HepG2 (cell line): ENCODE results near the gene IFT122. TPM values are rescaled to one million over a fixed set of nuclear protein-coding genes. Genes with fewer than 3 reads are reported as not detected.

Experiments used
- ATAC-seq: fragments of 200-7000 bp; cut with Tn5 transposase; 3 replicates; pipeline ENCODE4 v1.9.1; 2020; ENCODE audit warnings: mild to moderate bottlenecking, moderate library complexity
- BruUV-seq: library from RNA; stranded (reverse); fragments of 400-500 nt; replicated peaks from 2 replicates; lab custom pipeline; 2021; lab: Mats Ljungman, UMichigan
- CTCF ChIA-PET: fragments of 300-600 bp; formaldehyde crosslinking; extraction: SDS; loops from one replicate; lab custom pipeline; 2021; ENCODE audit warnings: low total read pairs, inconsistent platforms, low intra/inter-chr PET ratio; lab: Yijun Ruan, JAX
- POLR2A ChIA-PET: fragments of 350-600 bp; sonication (Branson Sonifier 250); formaldehyde crosslinking; loops from one replicate; lab custom pipeline; 2020; ENCODE audit warnings: antibody characterized with exemption, inconsistent platforms; lab: Yijun Ruan, JAX
- DNase-seq: peaks from one replicate; pipeline ENCODE4 v3.0.0-alpha.2; 2015; ENCODE audit warnings: low spot score
- FAIRE-seq: peaks from 3 replicates; lab custom pipeline; 2011; peaks lifted over from hg19 to GRCh38; lab: Jason Lieb, UNC
- H2AFZ ChIP-seq: one replicate; pipeline ENCODE4 v1.6.1; 2011; ENCODE audit warnings: low read length, inconsistent platforms
- H3K27ac ChIP-seq: fragments of 300-600 bp; 3 replicates; pipeline ENCODE4 v1.8.0; 2011; ENCODE audit warnings: mixed run types, mild to moderate bottlenecking, mixed read lengths, low read length, inconsistent platforms; ENCODE audit not compliant: insufficient read depth; ENCODE audit errors: extremely low read length
- H3K27me3 ChIP-seq, 2 experiments: fragments of 200-600 bp in 1 of 2; 2 replicates in 1 of 2; 3 replicates in 1 of 2; pipeline versions ENCODE4 v1.6.0 to v1.8.0; 2011; ENCODE audit warnings: low read length in 2 of 2, mild to moderate bottlenecking in 2 of 2, moderate library complexity in 2 of 2, inconsistent platforms in 1 of 2; ENCODE audit not compliant: insufficient read depth in 2 of 2, control insufficient read depth in 1 of 2
- H3K36me3 ChIP-seq, 2 experiments: fragments of 200-600 bp in 1 of 2; replicated peaks in 1 of 2; 2 replicates in 1 of 2; 3 replicates in 1 of 2; pipeline versions ENCODE4 v1.5.1 to v1.8.0; 2011; ENCODE audit warnings: low read length in 2 of 2, inconsistent platforms in 1 of 2; ENCODE audit not compliant: insufficient read depth in 2 of 2, control insufficient read depth in 1 of 2
- H3K4me1 ChIP-seq: 2 replicates; pipeline ENCODE4 v1.5.1; 2012; ENCODE audit warnings: low read length, inconsistent platforms; ENCODE audit not compliant: insufficient read depth
- H3K4me2 ChIP-seq: 2 replicates; pipeline ENCODE4 v1.6.0; 2011; ENCODE audit warnings: low read depth, low read length, inconsistent platforms
- H3K4me3 ChIP-seq, 3 experiments: fragments of 200-600 bp in 1 of 3; sonication (generic), shearing (Covaris generic) in 1 of 3; replicated peaks in 1 of 3; 2 replicates each; pipeline ENCODE4 v1.5.1; 2011 to 2016; ENCODE audit warnings: low read length in 3 of 3, inconsistent platforms in 2 of 3, low read depth in 2 of 3, mild to moderate bottlenecking in 2 of 3, control low read depth in 1 of 3, mixed read lengths in 1 of 3; ENCODE audit not compliant: insufficient read depth in 1 of 3
- H3K79me2 ChIP-seq: one replicate; pipeline ENCODE4 v1.6.1; 2011; ENCODE audit warnings: low read length, inconsistent platforms; ENCODE audit not compliant: insufficient read depth
- H3K9ac ChIP-seq: 2 replicates; pipeline ENCODE4 v1.6.0; 2011; ENCODE audit warnings: mild to moderate bottlenecking, low read depth, low read length, inconsistent platforms; ENCODE audit not compliant: insufficient read depth
- H3K9me3 ChIP-seq: 2 replicates; pipeline ENCODE4 v1.5.1; 2012; ENCODE audit warnings: mild to moderate bottlenecking, low read length
- H4K20me1 ChIP-seq: 2 replicates; pipeline ENCODE4 v1.6.0; 2011; ENCODE audit warnings: inconsistent platforms, mild to moderate bottlenecking, low read length, moderate library complexity; ENCODE audit not compliant: insufficient read depth
- ATRX ChIP-seq: sonication (generic); formaldehyde crosslinking; IDR thresholded peaks from 2 replicates; pipeline ENCODE4 v1.4.0; 2020; ENCODE audit warnings: missing genetic modification reagents, borderline replicate concordance
- BCLAF1 ChIP-seq: fragments of 450-650 bp; IDR thresholded peaks from 2 replicates; pipeline ENCODE4 v1.6.1; 2017; ENCODE audit warnings: mild to moderate bottlenecking
- CCDC6 ChIP-seq: sonication (generic); formaldehyde crosslinking; IDR thresholded peaks from 2 replicates; pipeline ENCODE4 v1.8.1; 2022; ENCODE audit warnings: mild to moderate bottlenecking, missing genetic modification reagents, moderate library complexity
- E2F1 ChIP-seq: sonication (generic); formaldehyde crosslinking; IDR thresholded peaks from 2 replicates; pipeline ENCODE4 v1.5.0; 2020; ENCODE audit warnings: missing genetic modification reagents
- MLX ChIP-seq: IDR thresholded peaks from 2 replicates; pipeline ENCODE4 v1.6.1; 2016
- MYPOP ChIP-seq: sonication (generic); formaldehyde crosslinking; IDR thresholded peaks from 2 replicates; pipeline ENCODE4 v1.8.1; 2023; ENCODE audit warnings: mild to moderate bottlenecking, moderate library complexity, missing genetic modification reagents
- REL ChIP-seq: sonication (generic); formaldehyde crosslinking; conservative IDR thresholded peaks from 2 replicates; pipeline ENCODE4 v1.8.0; 2022; ENCODE audit warnings: mild to moderate bottlenecking, missing genetic modification reagents, moderate library complexity
- TAF15 ChIP-seq: fragments of 200-400 bp; formaldehyde crosslinking; IDR thresholded peaks from one replicate; pipeline ENCODE4 v1.6.1; 2018; ENCODE audit warnings: mild to moderate bottlenecking, low read depth, low read length; ENCODE audit not compliant: poor library complexity, severe bottlenecking
- ZFP90 ChIP-seq: sonication (generic); formaldehyde crosslinking; IDR thresholded peaks from 2 replicates; pipeline ENCODE4 v1.8.0; 2022; ENCODE audit warnings: missing genetic modification reagents, mild to moderate bottlenecking, inconsistent platforms, borderline replicate concordance
- ZNF335 ChIP-seq: sonication (generic); formaldehyde crosslinking; IDR thresholded peaks from 2 replicates; pipeline ENCODE4 v1.4.0; 2020; ENCODE audit warnings: missing genetic modification reagents
- ZNF629 ChIP-seq: sonication (generic); formaldehyde crosslinking; conservative IDR thresholded peaks from 2 replicates; pipeline ENCODE4 v1.5.0; 2020; ENCODE audit warnings: missing genetic modification reagents
- ZNF782 ChIP-seq: sonication (generic); formaldehyde crosslinking; IDR thresholded peaks from 2 replicates; pipeline ENCODE4 v1.4.0; 2020; ENCODE audit warnings: missing genetic modification reagents, mild to moderate bottlenecking, borderline replicate concordance
- ZSCAN29 ChIP-seq: sonication (generic); formaldehyde crosslinking; conservative IDR thresholded peaks from 2 replicates; pipeline ENCODE4 v1.4.0; 2020; ENCODE audit warnings: mild to moderate bottlenecking, missing genetic modification reagents
- WGBS: methylation state at CpG from one replicate; pipeline ENCODE4 v1.1.6; 2017; ENCODE audit warnings: low lambda C conversion rate; 5-methylcytosine and 5-hydroxymethylcytosine counted together
- in situ Hi-C: cut with HindIII; loops from 2 replicates; pipeline ENCODE4 v1.10.0; 2017; ENCODE audit warnings: low pct_unique_long_range_greater_than_20kb; ENCODE audit not compliant: extremely low pct_ligation_motif_present
- intact Hi-C: fragments of 100-400 bp; cut with micrococcal nuclease; formaldehyde crosslinking; loops from one replicate; pipeline ENCODE4 v1.10.0; 2022; ENCODE audit not compliant: unreplicated experiment
- polyA plus RNA-seq, 8 experiments: library from polyadenylated mRNA; depleted of rRNA in 3 of 8; stranded (reverse) in 7 of 8; unstranded in 1 of 8; fragments of >200 nt; fragmentation: Illumina TruSeq in 4 of 8; extraction: Trizol in 4 of 8; gene quantifications; 2 replicates each; pipeline versions ENCODE4 v1.2.1 to v1.2.3, GENCODE V29; 2011 to 2016; ENCODE audit warnings: low read depth in 4 of 8, missing spikeins in 1 of 8, mixed read lengths in 1 of 8; ENCODE audit not compliant: insufficient read depth in 1 of 8
- total RNA-seq, 5 experiments: library from RNA; depleted of rRNA; stranded (reverse); fragments of >200 nt; fragmentation: Illumina TruSeq; extraction: Trizol; gene quantifications; 2 replicates each; pipeline ENCODE4 v1.2.3, GENCODE V29; 2016; ENCODE audit warnings: low read depth in 1 of 5

Gene IFT122
- total and polyA plus RNA-seq, 2 of the 13 experiments (the other 11 are each of a cell fraction or from before 2014, with no cell fraction given), result 10.1 to 10.3 TPM

- TF ChIP-seq ZNF629 (CRISPR knock-in tag), result peak; percentile 53
- TF ChIP-seq ZNF335 (CRISPR knock-in tag), result no peak
These were observed 127.2 kb downstream of the IFT122 start (continued) for GRCh38 chr3:129567176-129567705.

- peaks cover 14% of the 10 kb centered on the region for H3K4me1 ChIP-seq
- no peaks in the 10 kb centered on the region for H3K79me2 ChIP-seq
- ChIA-PET POLR2A (no interaction called here), CTCF (no interaction called here)
- H3K27me3 ChIP-seq, result no peaks in the 10 kb centered on the region
- no peak overlapping the region for H3K4me3 ChIP-seq
- H3K27ac ChIP-seq, result no peak overlapping the region
- no peak overlapping the region for H2AFZ ChIP-seq
- DNase-seq (no peak), ATAC-seq (no peak), FAIRE-seq (no peak)
- BruUV-seq, result no TSS peak
- in situ Hi-C loops (no loop called here), intact Hi-C loops (no loop called here)
- WGBS, result 91% methylated on average over 6 of the region's 6 CpGs
- H3K9ac ChIP-seq, result no peak overlapping the region
- H3K9me3 ChIP-seq, result no peaks in the 10 kb centered on the region
- peaks cover 8 to 12% of the 10 kb centered on the region in 2 experiments; a peak in 4 of 5 replicates for H3K36me3 ChIP-seq
- no peak overlapping the region for H3K4me2 ChIP-seq
- no peaks in the 10 kb centered on the region for H4K20me1 ChIP-seq
- no peak for TF ChIP-seq E2F1
- TF ChIP-seq ZFP90, result no peak
- no peak for TF ChIP-seq MYPOP (CRISPR knock-in tag)
- TF ChIP-seq ZNF782 (CRISPR knock-in tag), result no peak
- no peak for TF ChIP-seq BCLAF1
- TF ChIP-seq MLX (CRISPR knock-in tag), result no peak
- no peak for TF ChIP-seq REL (CRISPR knock-in tag)
- TF ChIP-seq ATRX (CRISPR knock-in tag), result no peak
- TF ChIP-seq TAF15, result no peak
- TF ChIP-seq ZSCAN29, result no peak
- no peak for TF ChIP-seq CCDC6
These were observed 127.9 kb downstream of the IFT122 start for GRCh38 chr3:129567939-129568338.
